Daoy (cell line): Measurements from ENCODE around the gene MSRB3. TPM values are rescaled to one million over a fixed set of nuclear protein-coding genes. Genes with fewer than 3 reads are reported as not detected.

Experiments used
- DNase-seq: peaks from one replicate; pipeline ENCODE4 v3.0.0-alpha.2; 2015; ENCODE audit warnings: low read depth
- total RNA-seq: library from RNA; depleted of rRNA; stranded (reverse); fragments of >200 nt; shearing (Covaris generic); gene quantifications from 2 replicates; pipeline ENCODE4 v1.2.3, GENCODE V29; 2014

MSRB3 gene
- total RNA-seq, 1 experiment from 2014 or later: 25.3 TPM

DNA sequence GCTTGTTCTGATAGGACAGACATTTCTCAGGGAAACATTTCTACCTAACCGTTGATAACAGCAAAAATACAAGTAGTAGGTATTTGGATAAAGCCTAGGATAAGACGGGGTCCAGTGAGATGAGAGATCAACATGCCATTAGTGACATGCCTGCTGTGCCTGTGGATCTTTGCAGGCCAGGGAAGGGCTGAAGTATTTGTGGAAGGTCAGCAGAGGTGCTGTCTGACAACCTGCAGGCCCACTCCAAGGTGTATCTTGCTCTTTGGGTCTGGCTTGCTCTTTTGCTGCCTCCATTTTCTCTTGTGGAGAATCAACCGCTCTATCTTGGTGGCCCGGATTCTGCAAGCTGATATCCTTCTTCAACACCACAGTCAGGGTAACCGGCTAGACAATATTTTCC, 46.7 kb downstream of the MSRB3 start:
- DNase-seq: no peak

DNA sequence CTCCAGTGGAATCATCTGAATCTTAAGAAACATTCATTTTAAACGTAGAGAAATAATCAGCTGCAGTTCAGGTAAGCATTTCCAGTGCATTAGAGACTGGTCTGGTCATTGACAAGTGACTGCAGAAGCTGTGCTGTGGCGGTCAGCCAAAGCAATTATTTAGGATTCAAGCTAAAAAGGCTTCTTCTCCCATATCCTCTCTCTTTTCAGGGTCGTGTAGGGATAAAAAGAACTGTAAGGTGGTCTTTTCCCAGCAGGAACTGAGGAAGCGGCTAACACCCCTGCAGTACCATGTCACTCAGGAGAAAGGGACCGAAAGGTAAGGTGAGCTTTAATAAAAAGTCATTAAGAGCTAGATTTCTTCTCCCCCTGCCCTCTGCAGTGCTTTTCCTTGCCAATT, 48.1 kb downstream of the MSRB3 start:
- no peak for DNase-seq

DNA sequence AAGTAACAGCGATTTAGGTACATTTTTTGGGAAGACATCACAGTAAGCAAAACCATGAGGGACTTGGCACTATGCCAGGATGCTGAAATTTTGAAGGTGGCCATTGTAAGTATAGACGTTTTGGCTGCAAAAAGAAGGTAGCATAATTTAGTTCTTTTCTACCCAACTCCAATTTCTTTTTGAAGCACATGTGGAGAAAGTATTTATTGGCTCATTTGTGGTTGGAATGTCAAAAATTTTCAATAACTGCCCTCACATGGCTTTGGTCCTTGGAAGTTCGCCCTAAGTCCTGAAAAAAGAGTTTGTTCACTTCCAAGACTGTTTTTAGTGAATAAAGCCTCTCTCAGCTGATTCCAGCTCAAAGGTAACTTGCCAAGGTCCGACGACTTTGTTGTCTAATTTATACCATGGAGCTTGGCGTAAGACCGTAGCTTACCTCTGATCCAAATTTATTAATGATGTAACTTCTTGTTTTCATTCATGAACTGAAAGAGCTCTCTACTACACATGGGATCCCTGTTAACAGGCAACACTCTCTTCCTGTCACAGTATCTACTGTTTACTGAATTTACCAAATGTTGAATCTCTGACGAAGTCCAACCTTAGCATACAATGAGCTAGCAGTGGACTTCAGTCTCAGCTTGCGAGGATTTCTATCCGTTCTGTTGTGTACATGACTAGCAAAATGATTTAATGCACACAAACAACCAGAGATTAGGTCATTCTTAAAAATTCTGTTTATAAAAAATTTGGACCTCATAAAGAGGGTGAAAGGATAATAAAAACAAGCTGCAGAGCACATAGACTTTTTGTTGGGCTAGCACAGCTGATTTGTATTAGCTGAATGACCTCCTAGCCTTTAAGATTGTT, 49.0 kb downstream of the MSRB3 start:
- DNase-seq: no peak

DNA sequence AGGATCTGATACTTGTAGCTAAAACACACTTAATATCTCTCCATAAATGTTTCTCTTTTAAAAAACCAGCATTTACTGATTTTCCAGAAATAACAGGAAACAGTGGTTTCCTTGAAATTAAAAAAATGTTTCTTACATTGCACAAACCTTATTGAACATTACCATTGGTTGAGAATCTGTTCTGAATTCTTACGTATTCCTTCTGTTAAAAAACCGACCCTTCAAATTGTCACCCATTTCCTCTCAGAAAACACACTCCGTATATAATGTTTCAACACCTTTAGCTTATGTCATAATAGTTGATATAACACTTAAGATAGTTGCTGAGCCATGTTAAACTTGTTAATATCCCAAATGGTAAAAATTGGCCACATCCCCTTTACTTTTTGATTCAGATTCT, 51.2 kb downstream of the MSRB3 start:
- DNase-seq: no peak

DNA sequence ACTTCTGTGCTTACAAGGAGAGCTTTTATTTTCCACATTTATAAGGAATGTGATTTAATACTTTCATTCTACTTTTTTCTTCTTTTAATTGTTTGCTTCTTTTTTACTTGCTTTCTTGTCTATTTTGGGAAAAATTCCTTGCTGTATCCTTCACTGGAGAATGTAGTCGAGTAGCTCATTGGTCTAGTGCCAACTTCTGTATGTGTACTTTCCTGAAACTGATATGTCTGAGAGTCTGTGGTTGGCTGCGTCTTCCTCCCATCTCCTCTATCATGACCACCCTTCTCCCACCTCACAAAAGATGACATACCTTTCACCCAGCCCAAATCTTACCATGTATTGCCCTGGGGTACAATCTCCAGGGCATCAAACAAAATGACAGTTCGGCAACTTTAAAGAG, 51.8 kb downstream of the MSRB3 start:
- DNase-seq: peak; percentile 32

DNA sequence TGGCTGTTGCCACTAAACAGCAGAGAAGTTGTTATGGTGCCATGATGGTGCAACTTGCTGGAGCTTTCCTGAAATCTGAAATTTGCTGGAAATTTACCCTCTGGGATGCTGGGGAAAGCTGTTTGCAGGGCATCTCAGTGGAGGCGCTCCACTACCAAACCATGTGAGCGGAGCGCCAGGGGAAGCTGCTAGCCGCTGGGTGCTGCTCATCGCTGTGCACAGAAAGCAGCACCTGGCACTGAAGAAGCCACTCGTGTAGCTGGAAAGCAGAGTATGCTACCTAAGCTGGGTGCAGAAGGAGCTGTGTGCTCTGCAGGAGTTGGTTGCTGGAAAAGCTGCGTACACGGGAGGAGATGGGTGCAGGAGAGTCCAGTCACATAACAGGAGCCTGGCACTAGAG, 53.0 kb downstream of the MSRB3 start:
- DNase-seq: no peak

DNA sequence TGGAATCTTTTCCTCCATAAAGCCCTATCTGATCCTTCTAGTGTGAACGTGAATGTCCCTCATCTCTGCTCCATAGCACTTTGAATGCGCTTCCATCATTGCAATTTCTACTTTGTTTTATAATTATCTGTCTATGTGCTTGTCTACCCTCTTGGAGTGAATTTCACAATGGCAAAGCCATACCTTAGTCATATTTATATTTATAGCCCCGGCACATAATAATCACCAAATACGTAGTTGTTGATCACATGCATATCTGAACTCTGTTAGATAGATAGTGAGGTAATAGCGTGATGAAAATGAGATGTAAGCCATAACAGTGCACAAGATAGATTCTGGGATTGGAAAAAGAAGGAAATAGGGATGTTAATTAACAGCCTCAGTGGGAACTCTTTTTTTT, 55.2 kb downstream of the MSRB3 start:
- DNase-seq: no peak

DNA sequence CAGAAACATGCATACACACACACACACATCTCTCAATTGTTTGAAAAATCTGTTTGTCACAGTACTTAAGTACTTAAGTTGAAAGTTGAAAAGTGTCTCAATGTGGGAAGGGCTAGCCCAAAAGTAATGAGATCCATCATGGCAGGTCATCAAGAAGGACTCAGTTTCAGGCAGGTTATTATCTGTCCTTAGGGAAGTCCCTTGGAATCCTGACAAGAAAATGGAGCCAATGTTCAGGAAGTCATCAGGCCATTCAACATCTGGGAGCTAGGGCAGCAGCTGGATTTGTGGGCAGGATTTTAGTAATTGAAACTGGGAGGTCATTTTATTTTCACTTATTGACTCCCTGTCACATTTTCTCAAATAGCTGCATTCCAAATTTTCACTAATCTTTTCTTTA, 56.0 kb downstream of the MSRB3 start:
- DNase-seq: peak; percentile 24

DNA sequence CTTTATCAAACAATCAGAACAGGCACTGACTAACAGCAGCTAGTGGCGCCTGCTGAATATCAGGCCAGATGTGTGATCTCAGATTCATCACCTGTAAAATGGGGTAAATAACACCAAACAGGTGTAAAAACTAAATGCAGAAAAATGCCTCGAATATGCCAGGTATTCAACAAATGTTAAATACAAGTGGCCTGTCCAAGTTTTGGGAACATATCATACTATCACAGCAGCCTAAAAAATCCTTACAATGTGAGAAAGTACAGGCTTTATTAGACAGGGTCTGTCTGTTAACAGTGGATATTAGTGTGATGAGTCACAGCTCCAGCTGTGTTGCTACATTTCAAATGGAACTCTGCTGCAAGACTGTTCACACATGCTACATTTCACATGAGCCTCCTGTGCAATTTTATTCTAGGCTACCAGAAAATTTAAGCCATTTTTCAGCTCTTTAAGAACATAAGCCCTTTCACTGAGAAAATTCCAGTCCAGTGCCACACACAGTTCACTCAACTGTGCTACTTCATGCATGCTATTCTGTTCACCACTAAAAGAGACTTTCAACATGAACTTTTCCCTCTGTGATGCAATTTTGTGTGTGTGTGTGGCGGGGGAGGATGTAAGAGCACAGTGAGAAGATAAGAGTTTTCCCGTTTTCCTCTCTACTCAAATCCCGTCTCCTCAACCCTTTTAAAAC, 56.7 kb downstream of the MSRB3 start:
- DNase-seq: peak; percentile 68

DNA sequence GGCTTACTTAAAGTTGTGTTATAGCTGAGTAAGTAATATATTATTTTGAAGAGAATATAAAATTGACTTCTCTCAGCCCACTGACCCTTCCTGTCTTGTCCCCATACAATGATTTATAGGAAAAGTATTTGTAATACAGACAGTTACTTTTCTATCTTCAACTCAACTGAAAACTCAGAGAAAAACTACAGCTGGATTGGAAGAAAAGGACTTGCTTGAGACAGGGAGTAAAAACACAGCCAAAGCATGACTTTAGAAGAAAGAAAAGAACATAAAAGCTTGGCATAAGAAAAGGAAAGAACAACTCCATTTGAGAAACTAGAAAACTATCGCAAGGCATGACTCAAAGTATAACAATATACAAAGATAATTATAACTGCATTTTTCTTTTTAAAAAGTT, 57.5 kb downstream of the MSRB3 start:
- DNase-seq: no peak

DNA sequence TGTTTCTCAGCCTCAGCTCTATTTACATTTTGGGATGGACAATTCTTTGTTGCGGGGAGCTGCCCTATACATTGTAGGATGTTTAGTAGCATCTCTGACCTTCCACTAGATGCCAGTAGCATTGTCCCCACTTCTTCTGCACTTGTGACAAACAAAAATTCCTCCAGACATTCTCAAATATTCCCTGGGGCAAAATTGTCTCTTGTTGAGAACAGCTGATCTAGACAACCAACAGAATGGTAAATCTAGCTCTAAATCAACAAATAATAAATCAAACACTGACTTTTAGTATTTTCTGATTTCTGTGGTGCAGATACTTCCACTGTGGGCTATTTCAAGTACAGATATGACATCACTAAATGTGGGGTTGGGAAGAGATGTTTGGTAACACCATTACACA, 60.7 kb downstream of the MSRB3 start:
- DNase-seq: no peak

DNA sequence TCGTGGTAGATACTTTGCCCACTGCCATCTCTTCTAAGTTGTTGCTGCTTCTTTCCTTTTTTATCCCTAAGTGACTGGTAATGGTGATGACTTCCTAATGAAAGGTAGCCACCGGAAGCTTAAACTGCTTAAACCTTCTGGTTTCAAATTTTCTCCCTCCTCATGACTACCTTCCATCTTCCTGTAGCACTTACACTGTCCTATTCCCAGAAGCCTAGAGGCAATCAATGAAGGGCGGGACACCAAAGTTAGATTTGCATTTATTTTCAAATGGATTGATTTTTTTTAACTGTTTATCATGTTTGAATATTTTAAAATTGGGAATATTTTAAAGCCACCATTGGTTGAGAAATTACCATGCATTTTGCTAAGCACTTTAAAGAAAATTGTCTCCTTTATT, 64.7 kb downstream of the MSRB3 start:
- no peak for DNase-seq

DNA sequence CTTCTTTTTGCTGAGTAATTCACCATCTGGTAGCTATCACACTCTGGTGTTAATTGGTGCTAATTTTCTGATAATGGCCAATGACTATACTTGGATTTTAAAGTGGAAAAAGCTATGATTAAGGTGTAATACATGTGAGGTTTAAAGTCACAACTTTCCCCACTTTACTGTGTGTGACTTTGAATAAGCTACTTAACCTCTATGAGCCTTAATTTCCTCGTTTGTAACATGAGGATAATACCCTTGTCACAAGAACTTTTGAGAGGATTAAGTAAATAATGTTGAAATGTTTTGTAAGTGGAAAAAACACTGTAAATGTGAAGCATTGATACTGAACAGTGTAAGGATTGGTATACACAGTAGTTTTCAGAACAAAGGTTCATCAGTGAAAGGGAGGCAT, 65.3 kb downstream of the MSRB3 start:
- no peak for DNase-seq

DNA sequence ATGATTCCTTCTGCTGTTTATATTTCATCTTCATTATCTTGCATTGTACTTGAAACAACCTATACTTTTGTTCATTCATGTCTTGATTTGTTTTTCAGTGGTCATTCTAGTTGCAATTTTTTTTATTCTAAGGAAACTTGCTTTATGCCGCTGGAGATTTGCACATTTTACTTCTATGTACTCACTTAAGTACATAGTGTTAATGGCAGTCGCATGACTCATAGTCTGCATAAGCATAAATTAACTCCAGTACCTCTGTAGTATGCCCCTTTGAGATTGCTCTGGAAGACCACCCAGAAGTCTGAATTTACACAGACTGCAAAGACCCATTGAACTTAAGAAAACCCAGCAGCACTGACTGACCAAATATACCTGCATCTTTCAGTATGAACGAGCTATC, 77.0 kb downstream of the MSRB3 start:
- peak; percentile 9 for DNase-seq

DNA sequence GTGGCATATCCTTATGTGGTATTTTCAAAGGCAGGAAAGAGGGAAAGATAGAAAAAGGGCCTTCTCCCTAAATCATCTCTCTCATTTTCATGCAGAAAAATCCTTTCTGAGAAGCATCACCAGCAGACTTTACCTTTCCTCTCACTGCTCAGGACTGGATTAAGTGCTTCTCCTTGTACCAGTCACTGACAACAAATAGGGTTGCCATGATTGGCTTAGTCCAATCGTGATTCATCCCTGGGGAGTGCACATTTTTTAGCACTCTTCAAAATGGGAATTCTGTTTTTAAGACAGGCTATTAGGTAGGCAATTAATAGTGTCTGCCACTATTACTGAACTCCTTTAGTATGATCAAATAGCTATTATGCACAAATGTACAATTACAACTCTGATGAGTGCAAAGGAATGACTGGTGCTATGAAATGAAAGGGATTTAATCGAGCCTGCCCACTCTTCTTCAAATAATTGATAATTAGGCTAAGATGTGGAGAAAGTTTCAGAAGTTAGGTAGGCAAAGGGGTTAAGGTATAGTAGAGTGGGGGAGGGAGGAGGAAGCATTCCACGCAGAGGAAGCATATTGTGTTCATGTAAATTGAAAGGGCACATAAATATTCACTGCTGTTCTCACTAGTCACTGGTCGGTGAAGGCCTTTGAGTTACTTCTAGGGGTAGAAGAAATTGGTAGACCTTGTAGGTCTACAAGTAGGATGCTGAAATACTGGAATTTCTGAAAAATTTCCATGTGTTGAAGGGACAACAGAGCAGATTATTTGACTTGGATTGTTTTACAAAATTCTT, 84.0 kb downstream of the MSRB3 start:
- no peak for DNase-seq

DNA sequence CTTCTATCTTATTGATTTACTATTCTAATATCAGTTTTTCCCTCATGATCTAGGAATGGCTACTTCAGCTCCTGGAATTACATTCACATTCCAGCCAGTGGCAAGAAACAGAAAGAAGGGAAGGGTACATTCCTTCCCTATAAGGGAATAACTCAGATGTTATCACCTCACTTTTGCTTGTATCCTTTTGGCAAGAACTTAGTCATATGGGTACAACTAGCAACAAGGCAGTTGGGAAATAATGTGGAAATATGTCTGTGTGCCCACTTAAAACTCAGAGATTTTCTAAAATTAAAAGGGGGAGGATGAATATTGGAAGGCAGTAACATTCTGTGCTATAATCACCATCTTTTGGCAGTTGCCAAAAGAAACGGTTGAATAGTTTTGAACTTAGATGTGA, 85.6 kb downstream of the MSRB3 start:
- no peak for DNase-seq

DNA sequence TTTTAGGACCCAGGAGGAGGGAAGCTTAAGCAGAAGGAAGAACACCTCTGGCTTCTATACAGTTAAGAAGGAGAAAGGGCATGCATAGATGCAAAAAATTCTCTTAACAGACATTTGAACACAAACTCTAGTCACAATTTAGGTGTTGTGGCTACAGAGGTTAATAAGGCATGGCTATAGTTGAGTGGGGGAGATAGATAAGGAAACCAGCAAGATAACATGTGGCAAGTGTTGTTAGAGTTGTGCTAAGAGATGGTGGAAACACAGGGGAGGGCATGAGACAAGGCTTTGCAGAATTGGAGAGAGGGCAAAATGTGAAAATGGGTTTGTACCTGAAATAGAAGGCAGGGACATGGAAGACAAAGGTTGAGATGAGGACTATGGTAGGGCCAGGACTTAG, 88.9 kb downstream of the MSRB3 start:
- DNase-seq: no peak

DNA sequence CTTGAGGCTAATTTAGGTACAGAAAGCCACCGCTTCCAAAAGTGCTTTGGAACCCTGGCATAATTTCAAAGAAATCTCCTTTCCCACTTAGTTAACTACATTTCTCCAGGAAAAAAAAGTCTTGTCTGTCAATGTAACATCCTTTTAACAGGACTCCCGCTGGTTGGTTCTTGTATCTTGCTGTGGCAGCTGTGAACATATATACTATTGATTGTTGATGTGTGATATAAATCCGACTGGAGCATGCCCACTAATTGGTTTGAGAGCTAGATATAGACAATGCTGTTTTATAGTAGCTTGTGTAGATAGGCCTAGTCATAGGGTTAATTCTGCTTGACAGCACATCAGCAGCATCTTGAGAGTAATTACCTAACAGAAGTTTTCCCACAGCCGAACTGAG, 89.6 kb downstream of the MSRB3 start:
- no peak for DNase-seq

DNA sequence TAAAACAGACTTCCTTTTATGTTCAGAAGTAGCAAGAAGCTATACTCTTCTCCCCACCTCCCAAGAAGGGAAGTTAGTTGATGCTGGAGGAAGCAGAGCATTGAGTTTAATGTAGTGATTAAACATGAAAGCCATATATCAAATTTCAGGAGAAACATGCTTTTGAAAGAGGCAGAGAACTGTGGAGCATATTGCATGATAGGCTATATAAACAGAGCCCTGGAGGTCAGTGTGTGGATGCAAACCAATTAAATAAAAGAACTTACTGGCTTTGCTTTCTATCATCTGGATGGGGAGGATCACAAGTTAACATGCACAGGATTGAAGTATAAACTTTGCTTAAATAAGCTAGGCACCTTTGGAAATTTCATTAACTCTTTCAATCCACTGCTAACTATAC, 94.1 kb downstream of the MSRB3 start:
- DNase-seq: no peak

DNA sequence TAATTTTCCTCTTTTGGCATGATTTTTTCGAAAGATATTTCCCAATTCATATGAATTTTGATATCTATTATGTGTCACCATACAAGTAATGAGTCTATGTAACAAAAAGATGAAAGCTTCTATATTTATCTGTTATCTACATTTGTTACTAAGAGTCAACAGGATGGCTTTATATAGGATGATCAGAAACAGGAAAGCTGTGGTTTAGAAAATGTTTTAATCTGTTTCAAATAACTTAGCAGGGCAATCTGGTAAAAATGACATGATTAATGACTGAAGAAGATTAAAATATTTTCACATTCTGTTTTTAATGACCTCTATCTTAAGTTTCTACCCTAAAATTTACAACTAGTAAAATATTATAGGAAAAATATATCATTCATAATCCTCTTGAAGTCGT, 105.8 kb downstream of the MSRB3 start:
- no peak for DNase-seq

DNA sequence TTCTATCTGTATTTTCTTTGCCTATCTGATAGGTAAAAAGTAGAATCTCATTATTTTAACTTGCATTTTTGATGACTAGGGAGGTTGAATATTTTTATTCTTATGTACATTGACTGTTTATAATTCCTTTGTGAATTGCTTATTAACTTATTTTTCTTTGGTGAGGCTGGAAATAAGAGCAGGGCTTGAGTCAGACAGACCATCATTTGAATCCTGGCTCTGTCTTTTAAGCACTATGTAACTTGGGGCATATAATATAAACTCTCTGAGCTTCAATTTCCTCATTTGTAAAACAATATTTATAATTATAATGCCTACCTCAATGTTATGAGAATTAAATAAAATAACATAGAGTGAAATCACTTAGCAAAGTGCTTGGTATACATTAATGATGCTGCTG, 108.9 kb downstream of the MSRB3 start:
- no peak for DNase-seq

DNA sequence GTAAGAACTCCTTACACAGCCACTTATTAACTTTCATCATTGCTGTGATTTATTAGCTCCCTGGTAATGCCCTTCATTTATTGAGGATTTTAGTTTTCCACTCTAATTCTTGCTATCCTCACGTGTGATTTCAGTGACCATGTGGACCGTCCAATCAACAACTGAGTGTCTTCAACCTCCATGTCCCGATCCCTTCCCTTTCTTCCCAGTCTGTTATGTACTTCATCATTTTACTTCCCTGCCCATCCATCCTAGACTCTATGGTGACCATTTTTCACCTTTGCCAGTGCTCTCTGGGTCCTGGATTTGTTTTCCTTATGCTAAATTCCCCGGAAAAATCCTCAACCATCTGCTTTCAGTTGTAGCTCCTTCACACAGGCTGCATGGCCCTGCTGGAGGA, 111.0 kb downstream of the MSRB3 start:
- no peak for DNase-seq

DNA sequence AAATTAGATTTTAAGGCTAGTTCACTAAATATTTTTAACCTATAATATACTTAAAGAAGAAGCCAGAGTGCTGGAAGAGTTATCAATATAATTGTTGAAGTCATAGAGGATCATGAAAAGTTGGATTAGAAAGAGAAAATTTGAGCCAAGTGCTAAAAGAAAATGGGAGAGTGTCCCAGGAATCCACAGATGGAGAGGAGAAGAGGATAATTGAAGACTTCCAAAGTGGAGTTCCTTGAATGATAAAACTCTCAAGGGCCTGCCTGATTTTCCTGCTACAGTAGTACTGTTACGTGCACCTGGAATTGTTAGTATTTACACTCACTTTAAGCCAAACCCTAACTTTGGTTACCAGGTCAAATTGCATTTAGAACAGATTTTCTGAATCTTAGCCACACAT, 113.2 kb downstream of the MSRB3 start:
- no peak for DNase-seq
